Spleen (tissue), 7 donors: ENCODE measurements around the gene SNX32.

Experiments
- POLR2AphosphoS5 ChIP-seq, 3 donors: sonication (generic); formaldehyde crosslinking; IDR thresholded peaks; one replicate each; pipeline ENCODE4 v1.5.1; 2017; ENCODE audit warnings: antibody characterized with exemption in 3 of 3
- TF ChIP-seq, protein P1 (sequence below), 11 experiments: fragments of 200-600 bp in 7 of 11; fragments of 450-650 bp in 4 of 11; sonication (generic) in 4 of 11; IDR thresholded peaks in 8 of 11; conservative IDR thresholded peaks in 3 of 11; 1 replicate in 7 of 11; 2 replicates in 4 of 11; pipeline versions ENCODE4 v1.4.0 to v1.8.0; 2016 to 2021; ENCODE audit warnings: antibody characterized with exemption in 11 of 11, inconsistent platforms in 4 of 11, mild to moderate bottlenecking in 1 of 11
- donor health status: DM: no; HTN: no; CAD: no; lungs with moderate emphysema.
- donor health status: DM: no; HTN: no; CAD: no.
- donor health status: DM: no; HTN: no; CAD: no.

DNA sequence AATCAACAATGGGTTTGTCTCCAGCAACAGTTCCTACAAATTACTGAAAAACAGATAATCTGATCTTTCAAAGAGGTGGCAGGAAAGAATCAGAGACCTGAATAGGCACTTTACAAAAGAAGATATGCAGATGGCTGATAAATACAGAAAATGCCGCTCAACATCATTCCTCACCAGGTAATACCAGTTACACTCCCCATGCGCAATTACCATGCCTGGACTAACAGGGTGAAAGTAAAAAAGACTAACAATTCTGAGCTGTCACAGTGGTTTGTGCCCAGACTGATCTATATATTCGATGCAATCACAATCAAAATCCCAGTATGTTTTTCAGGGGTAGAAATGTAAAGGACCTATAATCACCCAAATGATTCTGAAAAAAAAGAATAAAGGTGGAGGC lies 10.0 kb downstream of the SNX32 start:
- TF ChIP-seq, protein P1, sequence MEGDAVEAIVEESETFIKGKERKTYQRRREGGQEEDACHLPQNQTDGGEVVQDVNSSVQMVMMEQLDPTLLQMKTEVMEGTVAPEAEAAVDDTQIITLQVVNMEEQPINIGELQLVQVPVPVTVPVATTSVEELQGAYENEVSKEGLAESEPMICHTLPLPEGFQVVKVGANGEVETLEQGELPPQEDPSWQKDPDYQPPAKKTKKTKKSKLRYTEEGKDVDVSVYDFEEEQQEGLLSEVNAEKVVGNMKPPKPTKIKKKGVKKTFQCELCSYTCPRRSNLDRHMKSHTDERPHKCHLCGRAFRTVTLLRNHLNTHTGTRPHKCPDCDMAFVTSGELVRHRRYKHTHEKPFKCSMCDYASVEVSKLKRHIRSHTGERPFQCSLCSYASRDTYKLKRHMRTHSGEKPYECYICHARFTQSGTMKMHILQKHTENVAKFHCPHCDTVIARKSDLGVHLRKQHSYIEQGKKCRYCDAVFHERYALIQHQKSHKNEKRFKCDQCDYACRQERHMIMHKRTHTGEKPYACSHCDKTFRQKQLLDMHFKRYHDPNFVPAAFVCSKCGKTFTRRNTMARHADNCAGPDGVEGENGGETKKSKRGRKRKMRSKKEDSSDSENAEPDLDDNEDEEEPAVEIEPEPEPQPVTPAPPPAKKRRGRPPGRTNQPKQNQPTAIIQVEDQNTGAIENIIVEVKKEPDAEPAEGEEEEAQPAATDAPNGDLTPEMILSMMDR (IDR thresholded peaks at IDR 0.05 in 8 of 11, conservative IDR thresholded peaks at IDR 0.05 in 3 of 11), result no peak
- TF ChIP-seq POLR2AphosphoS5 (IDR thresholded peaks at IDR 0.05), result no peak
